Keratinocyte (primary cell): ENCODE data around the gene TOMM5. TPM values are rescaled to one million over a fixed set of nuclear protein-coding genes. Genes with fewer than 3 reads are reported as not detected.

Source experiments
- DNase-seq: peaks from one replicate; pipeline ENCODE4 v3.0.0-alpha.2; 2011; ENCODE audit warnings: low read depth, missing footprints, low spot score
- FAIRE-seq: peaks from 2 replicates; lab custom pipeline; 2011; peaks lifted over from hg19 to GRCh38; lab: Jason Lieb, UNC
- H2AFZ ChIP-seq: 2 replicates; pipeline ENCODE4 v1.6.0; 2012; ENCODE audit warnings: low read length, control low read depth, inconsistent platforms; ENCODE audit not compliant: control insufficient read depth
- H3K27ac ChIP-seq: 2 replicates; pipeline ENCODE4 v1.5.1; 2011; ENCODE audit warnings: low read length; ENCODE audit not compliant: control insufficient read depth, insufficient read depth
- H3K27me3 ChIP-seq: 3 replicates; pipeline ENCODE4 v1.6.0; 2011; ENCODE audit warnings: low read length; ENCODE audit not compliant: control insufficient read depth, insufficient read depth; ENCODE audit errors: extremely low read depth
- H3K36me3 ChIP-seq, 2 experiments: 2 replicates in 1 of 2; 3 replicates in 1 of 2; pipeline ENCODE4 v1.5.1; 2011; ENCODE audit warnings: low read length in 2 of 2, mild to moderate bottlenecking in 1 of 2; ENCODE audit not compliant: control insufficient read depth in 2 of 2, insufficient read depth in 2 of 2; ENCODE audit errors: extremely low read depth in 1 of 2
- H3K4me1 ChIP-seq: 3 replicates; pipeline ENCODE4 v1.5.1; 2011; ENCODE audit warnings: low read length; ENCODE audit not compliant: control insufficient read depth, insufficient read depth; ENCODE audit errors: extremely low read depth
- H3K4me2 ChIP-seq: 3 replicates; pipeline ENCODE4 v1.6.0; 2011; ENCODE audit warnings: low read depth, low read length; ENCODE audit not compliant: control insufficient read depth, insufficient read depth; ENCODE audit errors: extremely low read depth
- H3K4me3 ChIP-seq, 3 experiments: fragments of 200-600 bp in 1 of 3; sonication (generic) in 1 of 3; 2 replicates in 2 of 3; 3 replicates in 1 of 3; pipeline ENCODE4 v1.5.1; 2011 to 2016; ENCODE audit warnings: low read length in 3 of 3, mild to moderate bottlenecking in 3 of 3, control low read depth in 2 of 3, inconsistent platforms in 1 of 3, low read depth in 1 of 3, mixed read lengths in 1 of 3, mixed run types in 1 of 3, moderate library complexity in 1 of 3; ENCODE audit not compliant: control insufficient read depth in 2 of 3, insufficient read depth in 2 of 3; ENCODE audit errors: extremely low read depth in 1 of 3
- H3K79me2 ChIP-seq: 2 replicates; pipeline ENCODE4 v1.6.0; 2012; ENCODE audit warnings: low read length; ENCODE audit not compliant: control insufficient read depth, insufficient read depth
- H3K9ac ChIP-seq: 3 replicates; pipeline ENCODE4 v1.6.0; 2011; ENCODE audit warnings: low read length; ENCODE audit not compliant: control insufficient read depth, insufficient read depth; ENCODE audit errors: extremely low read depth
- H3K9me1 ChIP-seq: 3 replicates; pipeline ENCODE4 v1.6.0; 2011; ENCODE audit warnings: low read length; ENCODE audit not compliant: control insufficient read depth, insufficient read depth; ENCODE audit errors: extremely low read depth
- H3K9me3 ChIP-seq: 2 replicates; pipeline ENCODE4 v1.5.1; 2012; ENCODE audit warnings: low read depth, low read length; ENCODE audit not compliant: control insufficient read depth
- H4K20me1 ChIP-seq: 3 replicates; pipeline ENCODE4 v1.6.0; 2011; ENCODE audit warnings: low read length; ENCODE audit not compliant: control insufficient read depth, insufficient read depth; ENCODE audit errors: extremely low read depth
- CTCF ChIP-seq, 3 experiments: IDR thresholded peaks in 1 of 3; conservative IDR thresholded peaks in 1 of 3; optimal IDR thresholded peaks in 1 of 3; 2 replicates in 2 of 3; 3 replicates in 1 of 3; pipeline versions ENCODE3 to v1.5.1; 2011; ENCODE audit warnings: low read length in 3 of 3, mild to moderate bottlenecking in 3 of 3, moderate library complexity in 2 of 3, control low read depth in 1 of 3, inconsistent platforms in 1 of 3; ENCODE audit not compliant: insufficient read depth in 2 of 3; ENCODE audit errors: extremely low read depth in 1 of 3
- EZH2 ChIP-seq: IDR thresholded peaks from one replicate; pipeline ENCODE4 v1.6.1; 2012; ENCODE audit warnings: inconsistent platforms, mild to moderate bottlenecking, low read length, moderate library complexity
- dilution Hi-C: fragments of 300-500 bp; cut with MboI; formaldehyde crosslinking; loops from one replicate; pipeline ENCODE4 v1.7.0; 2020; ENCODE audit warnings: low sequenced_read_pairs; ENCODE audit not compliant: extremely low pct_ligation_motif_present
- polyA plus RNA-seq, 5 experiments: library from polyadenylated mRNA; depleted of rRNA in 3 of 5; stranded (reverse) in 3 of 5; stranded (forward) in 1 of 5; unstranded in 1 of 5; fragments of >200 nt; gene quantifications; 1 replicate in 1 of 5; 2 replicates in 3 of 5; 3 replicates in 1 of 5; pipeline versions ENCODE4 v1.2.1 to v1.2.3, GENCODE V29; 2011 to 2012; ENCODE audit warnings: missing spikeins in 2 of 5, low read depth in 1 of 5, low replicate concordance in 1 of 5

TOMM5 gene
- polyA plus RNA-seq, 1 donor (not counting 4 experiments of a cell fraction or from before 2014, with no cell fraction given): 232 TPM

- H3K9ac ChIP-seq: no peak overlapping the region
- no peaks in the 10 kb centered on the region for H3K79me2 ChIP-seq
- no peaks in the 10 kb centered on the region for H3K36me3 ChIP-seq
- no peaks in the 10 kb centered on the region for H3K9me3 ChIP-seq
- H3K9me1 ChIP-seq: no peaks in the 10 kb centered on the region
- no peaks in the 10 kb centered on the region for H3K27me3 ChIP-seq
- H3K4me1 ChIP-seq: peaks cover 11% of the 10 kb centered on the region
- DNase-seq (no peak), FAIRE-seq (no peak)
- no peak overlapping the region for H2AFZ ChIP-seq
- no peak overlapping the region for H3K4me3 ChIP-seq
- H4K20me1 ChIP-seq: no peaks in the 10 kb centered on the region
- dilution Hi-C loops: no loop called here
- no peak overlapping the region for H3K27ac ChIP-seq
- no peak for TF ChIP-seq CTCF (optimal IDR thresholded peaks at IDR 0.05 in 1 of 3, IDR thresholded peaks at IDR 0.05 in 1 of 3, conservative IDR thresholded peaks at IDR 0.05 in 1 of 3; ENCODE audit: extremely low read depth in 1 of 3, insufficient read depth in 2 of 3, low read length in 3 of 3)
- TF ChIP-seq EZH2: no peak
- no peak overlapping the region for H3K4me2 ChIP-seq
Measured at GRCh38 chr9:37574241-37574721, 18.1 kb downstream of the TOMM5 start.

GRCh38 chr9:37571282-37571681 lies 21.1 kb downstream of the TOMM5 start:
- dilution Hi-C loops: no loop called here

More at GRCh38 chr9:37571282-37571681, 21.1 kb downstream of the TOMM5 start:
- Histone ChIP-seq H3K4me3 (no peak overlapping the region), H4K20me1 (no peaks in the 10 kb centered on the region), H3K4me1 (peaks cover 6% of the 10 kb centered on the region), H3K4me2 (no peak overlapping the region), H2AFZ (no peak overlapping the region), H3K79me2 (no peaks in the 10 kb centered on the region), H3K27ac (no peak overlapping the region), H3K9me3 (no peaks in the 10 kb centered on the region), H3K27me3 (no peaks in the 10 kb centered on the region), H3K9me1 (no peaks in the 10 kb centered on the region), H3K36me3 (no peaks in the 10 kb centered on the region), H3K9ac (no peak overlapping the region)
- TF ChIP-seq EZH2: no peak
- TF ChIP-seq CTCF (optimal IDR thresholded peaks at IDR 0.05 in 1 of 3, IDR thresholded peaks at IDR 0.05 in 1 of 3, conservative IDR thresholded peaks at IDR 0.05 in 1 of 3; ENCODE audit: extremely low read depth in 1 of 3, insufficient read depth in 2 of 3, low read length in 3 of 3): no peak
- DNase-seq (no peak), FAIRE-seq (no peak)
